HG02981 (cell line): ENCODE data around the gene SIN3B.

Source experiments
- ATAC-seq: cut with Tn5 transposase; IDR thresholded peaks from one replicate; pipeline ENCODE4 v1.9.1; 2021; ENCODE audit warnings: mild to moderate bottlenecking, moderate library complexity; ENCODE audit not compliant: unreplicated experiment

The SIN3B gene

GRCh38 chr19:16901491-16902175 is 72.4 kb downstream of the SIN3B start:
- ATAC-seq = no peak

DNA sequence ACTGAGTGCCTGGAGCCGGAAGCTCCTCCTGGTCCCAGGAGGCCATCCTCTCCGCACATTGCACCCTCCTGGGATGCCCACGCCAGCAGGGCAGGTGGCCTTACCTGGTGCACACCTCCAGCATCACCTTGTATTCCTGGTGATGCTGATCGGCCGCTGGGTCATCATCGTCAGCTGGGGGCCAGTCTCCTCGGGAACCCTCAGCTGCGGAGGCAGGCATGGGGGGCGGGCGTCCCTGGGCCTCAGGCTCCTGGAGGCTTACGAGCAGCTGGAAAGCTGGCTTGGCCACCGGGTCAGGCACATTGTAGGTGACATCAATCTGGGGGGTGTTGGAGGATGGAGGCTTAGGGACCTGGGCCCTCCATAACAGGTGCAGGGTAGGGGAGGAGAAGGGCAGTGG is 73.3 kb downstream of the SIN3B start:
- ATAC-seq = no peak

DNA sequence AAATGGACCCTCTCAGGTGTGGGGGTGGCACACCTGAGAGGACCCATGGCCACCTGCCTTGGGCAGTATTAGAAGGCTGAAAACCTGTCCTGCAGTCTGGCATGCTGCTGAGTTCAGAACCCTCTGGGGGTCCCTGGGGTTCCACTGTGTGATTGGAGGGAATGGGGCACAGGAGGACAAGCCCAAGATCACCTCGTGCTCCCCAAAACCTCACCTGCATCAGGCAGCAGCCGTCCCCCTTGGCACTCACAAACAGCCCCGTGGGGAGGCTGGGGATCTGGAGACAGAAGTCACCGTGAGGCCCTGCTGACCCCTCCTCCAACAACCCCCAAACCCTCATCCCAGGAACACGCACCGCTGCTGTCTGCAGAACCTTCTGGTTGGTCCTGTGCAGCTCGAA is 74.1 kb downstream of the SIN3B start:
- ATAC-seq = no peak

GRCh38 chr19:16904599-16904998 is 75.4 kb downstream of the SIN3B start:
- ATAC-seq = no peak

GRCh38 chr19:16908759-16909158 is 79.6 kb downstream of the SIN3B start:
- ATAC-seq = no peak

- no peak for ATAC-seq
Measured at GRCh38 chr19:16911046-16911445, 81.8 kb downstream of the SIN3B start.

DNA sequence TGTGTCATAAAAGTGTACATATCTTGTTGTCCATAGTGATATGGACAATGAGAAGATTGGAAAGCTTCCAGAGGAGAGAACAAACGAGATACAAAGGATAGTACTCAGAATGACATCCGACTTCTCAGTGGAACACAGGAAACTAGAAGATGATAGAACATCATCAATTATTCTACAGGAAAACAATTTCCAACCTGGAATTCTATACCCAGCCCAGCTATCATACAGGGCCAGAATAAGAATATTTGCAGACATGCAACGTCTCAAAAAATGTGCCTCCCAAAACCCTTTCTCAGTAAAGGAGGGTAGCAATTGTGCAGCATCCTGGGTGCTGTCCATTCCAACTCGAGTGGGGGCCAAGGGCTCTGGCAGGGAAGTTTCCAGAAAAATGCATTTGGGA is 83.6 kb downstream of the SIN3B start:
- no peak for ATAC-seq

DNA sequence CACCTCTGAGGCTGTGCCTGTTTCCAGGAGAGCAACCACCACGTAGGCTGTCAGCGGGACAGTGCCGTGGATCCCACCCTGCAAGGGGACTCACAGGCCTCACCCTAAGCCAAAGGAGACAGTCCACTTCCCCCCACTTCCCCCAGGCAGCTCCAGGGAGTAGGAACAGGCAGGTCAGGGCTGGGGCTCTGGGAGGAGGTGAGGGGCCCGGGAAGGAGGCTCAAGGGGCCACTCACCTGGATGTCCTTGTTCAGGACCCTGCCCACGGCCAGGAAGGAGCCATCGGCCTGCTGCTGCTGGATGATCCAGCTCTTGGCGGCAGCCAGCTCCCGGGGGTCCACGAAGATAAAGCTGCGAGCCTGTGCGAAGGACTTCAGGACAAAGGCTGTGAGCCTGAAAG is 85.2 kb downstream of the SIN3B start:
- ATAC-seq = no peak

GRCh38 chr19:16915135-16915534 is 85.9 kb downstream of the SIN3B start:
- no peak for ATAC-seq

DNA sequence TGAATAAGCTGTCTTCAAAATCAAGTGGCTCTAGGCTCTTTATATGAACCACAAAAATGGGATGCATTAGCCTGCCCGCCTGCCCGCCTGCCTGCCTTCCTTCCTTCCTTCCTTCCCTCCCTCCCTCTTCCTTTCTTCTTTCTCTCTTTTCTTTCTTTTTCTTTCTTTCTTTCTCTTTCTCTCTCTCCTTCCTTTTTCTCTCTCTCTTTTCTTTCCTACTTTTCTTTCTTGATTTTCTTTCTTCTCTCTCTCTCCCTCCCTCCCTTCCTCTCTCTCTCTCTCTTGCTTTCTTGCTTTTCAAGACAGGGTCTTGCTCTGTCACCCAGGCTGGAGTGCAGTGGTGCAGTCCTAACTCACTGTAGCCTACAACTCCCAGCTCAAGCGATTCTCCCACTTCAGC is 86.5 kb downstream of the SIN3B start:
- ATAC-seq = no peak

DNA sequence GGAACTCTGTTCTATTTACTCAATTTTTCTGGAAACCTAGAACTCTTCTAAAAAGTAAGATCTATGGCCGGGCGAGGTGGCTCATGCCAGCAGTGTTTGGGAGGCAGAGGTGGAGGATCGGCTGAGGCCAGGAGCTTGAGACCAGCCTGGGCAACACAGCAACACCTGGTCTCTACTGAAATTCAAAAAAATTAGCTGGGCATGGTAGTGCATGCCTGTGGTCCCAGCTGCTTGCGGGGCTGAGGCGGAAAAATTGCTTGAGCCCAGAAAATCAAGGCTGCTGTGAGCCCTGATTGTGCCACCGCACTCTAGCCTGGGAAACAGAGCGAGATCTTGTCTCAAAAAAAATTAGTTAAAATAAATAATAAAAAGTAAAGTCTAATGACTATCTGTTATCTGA is 88.2 kb downstream of the SIN3B start:
- ATAC-seq = no peak

DNA sequence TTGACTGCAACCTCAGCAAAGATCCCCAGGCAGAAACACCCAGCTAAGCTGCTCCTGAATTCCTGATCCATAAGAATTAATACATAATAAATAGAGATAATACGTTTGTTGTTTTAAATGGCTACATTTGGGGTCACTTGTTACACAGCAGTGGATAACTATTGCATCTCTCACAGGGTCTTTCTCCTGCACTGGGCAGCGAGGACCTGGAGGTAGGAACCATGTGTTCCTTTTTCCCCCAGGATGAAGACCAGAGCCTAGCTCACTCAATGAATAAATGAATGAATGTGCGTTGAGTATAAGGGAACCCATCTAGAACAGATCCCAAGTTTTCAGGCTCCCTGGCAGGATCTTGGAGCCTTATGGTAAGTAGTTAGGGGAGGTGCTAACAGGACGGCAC is 90.3 kb downstream of the SIN3B start:
- ATAC-seq = no peak

DNA sequence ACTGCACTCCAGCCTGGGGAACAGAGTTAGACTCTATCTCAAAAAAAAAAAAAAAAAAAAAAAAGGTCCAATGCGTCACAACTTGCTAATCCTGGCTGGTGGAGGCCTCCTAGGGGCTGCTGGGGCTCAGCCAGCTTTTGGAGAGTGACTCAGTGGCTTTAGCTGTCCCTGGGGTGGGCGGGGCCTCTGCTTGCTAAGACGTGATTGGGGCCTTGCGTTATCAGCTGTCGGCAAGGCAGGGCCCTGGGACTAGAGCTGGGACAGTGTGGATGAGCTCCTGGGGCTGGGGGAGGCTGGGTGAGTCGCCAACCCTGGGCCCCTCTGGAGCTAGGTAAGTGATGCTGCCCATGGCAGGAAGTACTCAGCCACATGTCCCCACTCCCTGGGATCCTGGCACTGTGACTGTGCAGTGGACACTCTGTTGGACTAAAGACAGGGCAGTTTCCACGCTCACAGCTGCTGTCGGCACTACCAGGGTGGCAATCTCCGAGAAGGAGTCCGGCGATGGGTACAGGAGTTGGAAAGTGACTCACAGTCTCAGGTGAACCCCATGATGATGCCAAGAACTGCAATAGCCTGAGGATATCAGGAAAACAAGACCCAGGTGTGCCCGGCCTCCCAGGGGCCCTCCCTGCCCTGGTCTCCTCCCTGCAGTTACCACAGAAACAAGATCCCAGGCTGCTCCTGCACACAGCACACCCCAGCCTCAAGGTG is 91.8 kb downstream of the SIN3B start:
- ATAC-seq = no peak

GRCh38 chr19:16921766-16922591 is 92.8 kb downstream of the SIN3B start:
- no peak for ATAC-seq

DNA sequence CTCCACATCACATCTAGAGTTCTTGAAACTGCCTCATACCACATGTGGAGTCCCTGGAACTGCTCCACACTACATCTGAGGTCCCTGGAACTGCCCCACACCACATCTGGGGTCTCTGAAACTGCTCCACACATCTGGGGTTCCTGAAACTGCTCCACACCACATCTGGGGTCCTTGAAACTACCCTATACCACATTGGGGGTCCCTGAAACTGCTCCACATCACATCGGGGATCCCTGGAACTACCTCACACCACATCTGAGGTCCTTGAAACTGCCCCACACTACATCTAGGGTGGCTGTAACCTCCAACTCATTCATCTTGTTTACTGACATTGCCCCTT is 93.4 kb downstream of the SIN3B start:
- no peak for ATAC-seq

DNA sequence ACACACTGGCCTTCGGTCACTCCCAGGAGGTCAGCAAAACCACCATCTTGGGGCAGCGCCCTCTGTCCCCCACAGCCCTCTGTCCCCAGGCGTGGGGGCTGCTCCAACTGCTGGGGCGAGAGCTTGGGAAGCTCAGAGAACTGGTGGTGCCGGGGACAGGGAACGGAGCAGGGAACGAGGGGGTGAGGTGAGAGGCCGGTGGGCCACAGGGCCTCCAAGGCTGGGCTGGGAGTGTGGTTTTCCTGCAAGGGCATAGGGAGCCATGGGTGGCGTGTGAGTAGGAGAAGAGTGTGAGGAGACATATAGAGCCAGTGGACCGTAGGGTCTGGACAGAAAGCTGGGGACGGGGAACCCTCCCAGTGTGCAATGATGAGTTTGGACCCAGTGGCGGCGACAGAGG is 93.8 kb downstream of the SIN3B start:
- no peak for ATAC-seq

DNA sequence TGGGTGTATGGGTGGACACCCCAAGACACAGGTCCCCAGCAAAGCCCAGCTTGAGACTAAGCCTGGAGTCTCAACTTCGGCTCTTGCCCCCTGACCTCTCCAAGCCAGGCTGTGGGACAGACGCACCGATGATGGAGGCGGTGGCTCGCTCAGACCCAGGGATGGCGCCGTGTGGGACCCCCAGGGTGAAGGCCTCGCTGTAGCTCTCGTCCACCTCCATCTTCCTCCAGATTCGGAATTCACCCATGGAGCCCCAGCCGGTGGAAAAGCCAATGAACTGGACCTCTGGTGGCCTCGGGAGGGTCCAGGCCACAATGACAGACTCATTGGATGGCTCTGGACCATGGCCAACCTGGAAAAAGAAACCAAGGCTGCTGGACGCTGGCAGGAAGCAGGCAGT is 98.7 kb downstream of the SIN3B start:
- no peak for ATAC-seq

GRCh38 chr19:16928351-16928750 is 99.2 kb downstream of the SIN3B start:
- no peak for ATAC-seq

GRCh38 chr19:16928916-16929315 is 99.7 kb downstream of the SIN3B start:
- ATAC-seq = no peak
